ENCODE data around the gene RDH11. TPM values are rescaled to one million over a fixed set of nuclear protein-coding genes. Genes with fewer than 3 reads are reported as not detected.
"Not testable (repeated sequence)": the region's sequence is repeated elsewhere in the genome, so short reads cannot be mapped to it uniquely, and the experiment has no call there.

RDH11 gene
- total and polyA plus RNA-seq, 2 donors (not counting 3 experiments of a cell fraction or from before 2014, with no cell fraction given), result 79.8 to 93.2 TPM

- BruUV-seq (replicated peaks), result no TSS peak
- Histone ChIP-seq H3K9ac (replicated peaks; ENCODE audit: extremely low read depth, insufficient read depth, low read length) (no peak overlapping the region), H3K4me1 (ENCODE audit: control insufficient read depth, extremely low read depth, insufficient read depth, low read length) (no peaks in the 10 kb centered on the region), H3K27me3 (ENCODE audit: control insufficient read depth in 2 of 2, insufficient read depth in 2 of 2, low read length in 2 of 2) (peaks cover 27 to 32% of the 10 kb centered on the region in 2 experiments), H3K27ac (ENCODE audit: insufficient read depth, low read depth, low read length) (no peak overlapping the region), H2AFZ (ENCODE audit: low read depth, low read length) (no peak overlapping the region), H3K79me2 (ENCODE audit: control insufficient read depth, insufficient read depth, low read length) (no peaks in the 10 kb centered on the region), H3K4me3 (replicated peaks in 1 of 3; ENCODE audit: insufficient read depth in 1 of 3, low read depth in 1 of 3, low read length in 3 of 3) (no peak overlapping the region), H3K36me3 (ENCODE audit: control insufficient read depth in 2 of 2, extremely low read depth in 1 of 2, insufficient read depth in 2 of 2, low read length in 2 of 2) (no peaks in the 10 kb centered on the region), H4K20me1 (replicated peaks; ENCODE audit: control insufficient read depth, extremely low read depth, insufficient read depth, low read length) (no peaks in the 10 kb centered on the region), H3K4me2 (ENCODE audit: insufficient read depth, low read length) (no peak overlapping the region), H3K9me3 (replicated peaks; ENCODE audit: control insufficient read depth, insufficient read depth, low read length) (no peaks in the 10 kb centered on the region), H3K9me1 (replicated peaks; ENCODE audit: control insufficient read depth, extremely low read depth, insufficient read depth, low read length) (no peaks in the 10 kb centered on the region)
- ChIA-PET POLR2A (no interaction called here), CTCF (interaction anchor here (2.6 kb wide), 1 partner anchor 15 kb away, joined by 10 read pairs; no protein-coding TSS in a partner anchor)
- FAIRE-seq (no peak), DNase-seq (ENCODE audit: low read depth, low spot score) (no peak)
- no peak for TF ChIP-seq POLR2A (IDR thresholded peaks at IDR 0.05; ENCODE audit: low read depth, low read length)
- no peak for TF ChIP-seq EZH2 (IDR thresholded peaks at IDR 0.05; ENCODE audit: borderline replicate concordance, low read depth, low read length, severe bottlenecking)
- TF ChIP-seq MAX (IDR thresholded peaks at IDR 0.05; ENCODE audit: insufficient read depth, insufficient read length), result no peak
- TF ChIP-seq GATA2 (IDR thresholded peaks at IDR 0.05; ENCODE audit: insufficient read depth, insufficient read length, low read depth, low read length), result no peak
- no peak for TF ChIP-seq POLR2AphosphoS5 (IDR thresholded peaks at IDR 0.05; ENCODE audit: insufficient read depth, low read depth, low read length)
- TF ChIP-seq CTCF (IDR thresholded peaks at IDR 0.05; ENCODE audit: extremely low read depth in 1 of 2, insufficient read depth in 1 of 2, low read depth in 1 of 2, low read length in 2 of 2), result no peak
- no peak for TF ChIP-seq MYC (IDR thresholded peaks at IDR 0.05; ENCODE audit: low read depth, low read length)
- no peak for TF ChIP-seq FOS (IDR thresholded peaks at IDR 0.05; ENCODE audit: borderline replicate concordance, insufficient read depth, low read length)
- TF ChIP-seq JUN (IDR thresholded peaks at IDR 0.05; ENCODE audit: borderline replicate concordance, insufficient read depth, insufficient read length, low read depth), result no peak
- intact Hi-C loops (cut with micrococcal nuclease), result no loop called here
- dilution Hi-C loops (cut with MboI; ENCODE audit: extremely low pct_ligation_motif_present, low sequenced_read_pairs), result no loop called here
Measured at GRCh38 chr14:67719866-67720265, 24.3 kb upstream of the RDH11 start.

- H3K36me3 ChIP-seq (ENCODE audit: control insufficient read depth in 2 of 2, extremely low read depth in 1 of 2, insufficient read depth in 2 of 2, low read length in 2 of 2); BruUV-seq (replicated peaks); H3K9ac ChIP-seq (replicated peaks; ENCODE audit: extremely low read depth, insufficient read depth, low read length); intact Hi-C loops (cut with micrococcal nuclease); POLR2A ChIA-PET; H3K9me1 ChIP-seq (replicated peaks; ENCODE audit: control insufficient read depth, extremely low read depth, insufficient read depth, low read length); H3K4me3 ChIP-seq (replicated peaks in 1 of 3; ENCODE audit: insufficient read depth in 1 of 3, low read depth in 1 of 3, low read length in 3 of 3); H2AFZ ChIP-seq (ENCODE audit: low read depth, low read length); dilution Hi-C loops (cut with MboI; ENCODE audit: extremely low pct_ligation_motif_present, low sequenced_read_pairs); H3K4me2 ChIP-seq (ENCODE audit: insufficient read depth, low read length); H3K27ac ChIP-seq (ENCODE audit: insufficient read depth, low read depth, low read length); DNase-seq (ENCODE audit: low read depth, low spot score); H3K79me2 ChIP-seq (ENCODE audit: control insufficient read depth, insufficient read depth, low read length); FAIRE-seq; H4K20me1 ChIP-seq (replicated peaks; ENCODE audit: control insufficient read depth, extremely low read depth, insufficient read depth, low read length); H3K9me3 ChIP-seq (replicated peaks; ENCODE audit: control insufficient read depth, insufficient read depth, low read length); H3K4me1 ChIP-seq (ENCODE audit: control insufficient read depth, extremely low read depth, insufficient read depth, low read length): not testable (repeated sequence)
- peaks cover 27 to 32% of the 10 kb centered on the region in 2 experiments for H3K27me3 ChIP-seq (ENCODE audit: control insufficient read depth in 2 of 2, insufficient read depth in 2 of 2, low read length in 2 of 2)
- CTCF ChIA-PET, result interaction anchor here (2.6 kb wide), 1 partner anchor 15 kb away, joined by 10 read pairs; no protein-coding TSS in a partner anchor
Measured at GRCh38 chr14:67719385-67719784, 23.8 kb upstream of the RDH11 start.

All from endothelial cell of umbilical vein (primary cell).